Uterus (tissue), 2 donors: ENCODE data around the gene MYOD1.

ENCODE experiments used
- CTCF ChIP-seq, 4 experiments: fragments of 200-600 bp in 2 of 4; fragments of 450-650 bp in 2 of 4; sonication (generic) in 2 of 4; IDR thresholded peaks; one replicate each; pipeline ENCODE4 v1.5.1; 2016 to 2019; ENCODE audit warnings: antibody characterized with exemption in 4 of 4, mild to moderate bottlenecking in 2 of 4, moderate library complexity in 1 of 4
- POLR2A ChIP-seq, 2 donors: fragments of 450-650 bp; IDR thresholded peaks; one replicate each; pipeline ENCODE4 v1.6.1; 2016; ENCODE audit warnings: antibody characterized with exemption in 2 of 2, mild to moderate bottlenecking in 1 of 2, moderate library complexity in 1 of 2

GRCh38 chr11:17714356-17714854 lies 5.0 kb upstream of the MYOD1 start:
- TF ChIP-seq CTCF (IDR thresholded peaks at IDR 0.05) (no peak), POLR2A (IDR thresholded peaks at IDR 0.05) (no peak)
